Measurements from ENCODE around the gene SPON1.

SPON1 gene

GRCh38 chr11:13955971-13956421, 6.5 kb upstream of the SPON1 start:
- DNase-seq (ENCODE audit: low read depth) = peak; percentile 84
- TF ChIP-seq, protein P1, sequence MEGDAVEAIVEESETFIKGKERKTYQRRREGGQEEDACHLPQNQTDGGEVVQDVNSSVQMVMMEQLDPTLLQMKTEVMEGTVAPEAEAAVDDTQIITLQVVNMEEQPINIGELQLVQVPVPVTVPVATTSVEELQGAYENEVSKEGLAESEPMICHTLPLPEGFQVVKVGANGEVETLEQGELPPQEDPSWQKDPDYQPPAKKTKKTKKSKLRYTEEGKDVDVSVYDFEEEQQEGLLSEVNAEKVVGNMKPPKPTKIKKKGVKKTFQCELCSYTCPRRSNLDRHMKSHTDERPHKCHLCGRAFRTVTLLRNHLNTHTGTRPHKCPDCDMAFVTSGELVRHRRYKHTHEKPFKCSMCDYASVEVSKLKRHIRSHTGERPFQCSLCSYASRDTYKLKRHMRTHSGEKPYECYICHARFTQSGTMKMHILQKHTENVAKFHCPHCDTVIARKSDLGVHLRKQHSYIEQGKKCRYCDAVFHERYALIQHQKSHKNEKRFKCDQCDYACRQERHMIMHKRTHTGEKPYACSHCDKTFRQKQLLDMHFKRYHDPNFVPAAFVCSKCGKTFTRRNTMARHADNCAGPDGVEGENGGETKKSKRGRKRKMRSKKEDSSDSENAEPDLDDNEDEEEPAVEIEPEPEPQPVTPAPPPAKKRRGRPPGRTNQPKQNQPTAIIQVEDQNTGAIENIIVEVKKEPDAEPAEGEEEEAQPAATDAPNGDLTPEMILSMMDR (conservative IDR thresholded peaks at IDR 0.05; ENCODE audit: low read depth, low read length) = peak; percentile 88

DNA sequence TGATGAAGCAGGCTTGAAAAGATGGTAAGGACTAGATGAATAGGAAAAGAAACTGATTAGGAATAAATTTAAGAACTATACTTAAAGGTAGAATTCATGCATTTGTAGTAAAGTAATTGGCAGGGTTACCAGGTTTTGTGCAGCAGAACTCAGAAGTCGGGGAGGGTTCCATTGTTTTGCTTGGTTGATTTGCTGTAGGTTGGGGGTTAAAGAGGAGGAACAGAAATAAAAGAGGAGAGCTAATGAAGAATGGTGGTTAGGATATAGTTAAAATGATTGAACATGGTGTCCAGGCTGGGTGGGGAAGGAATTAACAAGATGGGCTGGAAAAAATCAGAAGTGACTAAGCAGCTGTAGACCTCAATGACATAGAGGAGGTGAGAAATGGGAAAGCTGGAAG, 5.5 kb upstream of the SPON1 start:
- TF ChIP-seq, protein P1 (conservative IDR thresholded peaks at IDR 0.05; ENCODE audit: low read depth, low read length) = no peak

More at GRCh38 chr11:13955971-13956421, 6.5 kb upstream of the SPON1 start:
- no peak overlapping the region for H3K4me3 ChIP-seq (ENCODE audit: low read depth, low read length)

DNA sequence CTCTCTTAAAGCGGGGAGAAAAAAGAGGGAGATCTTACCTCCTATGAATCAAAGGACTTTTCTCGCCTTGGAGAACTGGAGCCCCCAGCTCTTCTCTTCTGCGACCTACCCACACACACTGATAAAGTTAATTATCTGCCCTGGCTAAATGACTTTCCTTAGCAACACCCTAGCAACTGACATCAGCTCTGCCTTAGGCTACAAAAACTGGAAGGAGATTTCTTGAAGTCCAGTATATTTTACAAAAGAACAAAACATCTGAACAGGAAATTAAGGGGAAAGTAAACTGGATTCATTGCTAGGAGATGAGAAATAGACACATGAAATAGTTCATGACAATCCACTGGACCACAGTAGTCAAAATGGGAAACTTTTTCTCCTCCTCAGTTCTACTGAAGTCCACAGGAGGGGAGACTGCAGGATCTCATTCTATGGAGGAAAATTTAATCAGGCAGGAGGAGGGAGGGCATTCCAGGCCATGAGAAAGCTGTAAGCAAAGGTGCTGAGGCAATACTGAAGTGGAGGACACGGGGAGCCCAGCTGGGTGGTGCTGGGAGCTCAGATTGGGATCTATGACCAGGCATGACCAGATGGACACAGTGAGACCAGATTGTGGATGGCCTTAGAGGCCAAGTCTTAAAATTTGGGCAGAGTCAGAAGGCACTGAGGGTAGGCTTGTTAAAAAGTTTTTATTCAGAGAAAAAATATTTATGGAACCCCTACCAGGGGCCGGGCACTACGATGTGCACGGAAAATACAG, 3.7 kb upstream of the SPON1 start:
- H3K4me3 ChIP-seq (ENCODE audit: low read depth, low read length) = no peak overlapping the region
- TF ChIP-seq, protein P1 (conservative IDR thresholded peaks at IDR 0.05; ENCODE audit: low read depth, low read length) = no peak
- DNase-seq (ENCODE audit: low read depth) = no peak

More for the DNA sequence above, 5.5 kb upstream of the SPON1 start:
- H3K4me3 ChIP-seq (ENCODE audit: low read depth, low read length) = no peak overlapping the region
- no peak for DNase-seq (ENCODE audit: low read depth)

DNA sequence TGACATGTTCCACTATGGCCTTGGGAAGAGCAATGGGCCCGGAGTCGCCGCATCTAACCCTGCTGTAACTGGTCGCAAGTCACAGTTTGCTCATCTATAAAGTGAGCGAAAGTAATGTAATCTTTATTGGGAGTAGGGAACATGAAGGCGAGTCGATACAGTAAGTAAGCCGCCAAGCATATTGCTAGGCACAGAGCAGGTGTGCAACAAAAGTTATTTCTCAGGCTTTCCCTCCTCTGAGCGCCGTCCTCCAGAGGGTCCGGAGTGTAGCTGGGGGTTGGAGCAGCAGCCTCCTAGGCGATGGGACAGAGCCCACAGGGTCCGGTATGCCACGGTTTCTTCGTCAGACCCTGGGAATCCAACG, 343 bp upstream of the SPON1 start:
- TF ChIP-seq, protein P1 (conservative IDR thresholded peaks at IDR 0.05; ENCODE audit: low read depth, low read length) = no peak

DNA sequence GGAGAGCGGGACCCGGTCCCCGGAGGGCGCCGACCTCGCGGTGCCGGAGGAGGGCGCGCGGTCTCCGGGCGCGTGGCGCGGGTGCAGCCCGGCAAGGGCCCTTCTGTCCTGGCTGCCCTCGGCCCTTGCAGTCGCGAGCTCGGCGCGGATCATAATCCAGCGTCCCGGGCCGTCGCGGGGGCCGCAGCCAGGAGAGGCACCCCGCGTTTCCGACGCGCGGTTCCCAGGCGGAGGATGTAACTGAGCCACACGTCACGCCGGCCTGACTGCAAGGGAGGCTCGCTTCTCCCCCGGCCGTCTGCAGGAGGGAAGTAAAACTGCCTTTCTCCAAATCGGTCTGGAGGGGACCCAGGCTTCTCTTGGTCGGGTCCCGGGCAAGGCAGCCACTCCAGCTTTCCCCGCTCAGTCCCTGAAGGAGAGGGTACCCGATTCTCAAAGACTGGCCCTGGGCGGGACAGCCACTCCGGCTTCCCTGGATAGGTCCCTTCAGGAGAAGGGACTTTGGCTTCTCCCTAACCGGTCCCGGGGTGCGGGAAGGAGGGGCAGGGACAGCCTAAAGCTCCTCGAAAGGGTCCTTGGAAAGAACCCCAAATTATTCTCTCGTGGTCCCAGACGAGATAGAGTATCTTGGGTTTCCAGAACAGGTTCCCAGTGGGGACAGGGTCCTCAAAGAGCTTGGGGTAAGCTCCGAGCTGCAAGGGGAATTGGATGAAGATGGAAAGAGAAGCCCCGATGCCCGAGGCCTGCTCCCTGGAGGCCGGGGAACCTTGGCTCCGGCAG, 836 bp downstream of the SPON1 start:
- TF ChIP-seq, protein P1 (conservative IDR thresholded peaks at IDR 0.05; ENCODE audit: low read depth, low read length) = no peak
- peak; percentile 2 for DNase-seq (ENCODE audit: low read depth)
- no peak overlapping the region for H3K4me3 ChIP-seq (ENCODE audit: low read depth, low read length)

More for the DNA sequence above, 343 bp upstream of the SPON1 start:
- DNase-seq (ENCODE audit: low read depth) = no peak
- H3K4me3 ChIP-seq (ENCODE audit: low read depth, low read length) = no peak overlapping the region

DNA sequence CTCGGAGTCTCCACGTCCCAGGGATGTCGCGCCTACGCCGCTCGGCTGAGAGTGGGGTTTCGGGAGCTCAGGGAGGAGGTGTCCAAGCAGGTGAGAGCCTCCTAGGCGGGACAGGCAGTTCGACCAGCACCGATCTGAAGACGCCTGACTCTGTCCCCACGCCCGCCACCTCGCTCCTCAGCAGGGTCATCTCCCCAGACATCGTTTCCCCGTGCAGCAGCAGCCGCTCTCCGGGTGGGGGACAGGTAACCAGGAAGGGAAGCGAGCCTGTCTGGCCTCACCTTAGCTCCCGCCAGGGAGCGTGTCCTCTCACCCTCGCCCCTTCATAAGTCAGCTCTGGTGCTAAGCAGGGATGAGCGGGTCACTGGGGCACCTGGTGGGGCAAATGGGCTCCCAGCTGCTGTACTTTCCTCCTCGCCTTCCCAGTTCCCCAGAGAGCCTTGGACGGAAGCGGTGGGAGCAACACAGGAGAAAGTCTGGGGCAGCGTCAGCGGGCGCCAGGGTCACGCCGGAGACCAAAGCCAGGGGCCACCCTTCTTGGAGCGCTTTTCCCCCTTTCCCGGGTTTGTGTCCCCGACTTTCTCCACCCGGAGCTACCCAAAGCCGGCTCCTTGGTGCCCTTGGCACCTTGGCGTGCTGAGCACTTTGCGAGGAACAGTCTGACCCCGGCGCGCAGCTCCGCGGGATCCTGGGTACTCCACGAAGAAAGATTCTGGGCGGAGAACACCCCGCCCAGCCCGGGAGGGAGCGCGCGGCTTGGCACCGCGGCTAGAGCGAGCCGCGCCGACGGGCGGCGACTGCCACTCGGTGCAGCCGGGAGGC, 1.6 kb downstream of the SPON1 start:
- no peak overlapping the region for H3K4me3 ChIP-seq (ENCODE audit: low read depth, low read length)
- TF ChIP-seq, protein P1 (conservative IDR thresholded peaks at IDR 0.05; ENCODE audit: low read depth, low read length) = no peak
- DNase-seq (ENCODE audit: low read depth) = no peak

Data from choroid plexus epithelial cell (primary cell).